Measurements from ENCODE around the gene NRROS.
"Not testable (repeated sequence)": the region's sequence is repeated elsewhere in the genome, so short reads cannot be mapped to it uniquely, and the experiment has no call there.

The NRROS gene

DNA sequence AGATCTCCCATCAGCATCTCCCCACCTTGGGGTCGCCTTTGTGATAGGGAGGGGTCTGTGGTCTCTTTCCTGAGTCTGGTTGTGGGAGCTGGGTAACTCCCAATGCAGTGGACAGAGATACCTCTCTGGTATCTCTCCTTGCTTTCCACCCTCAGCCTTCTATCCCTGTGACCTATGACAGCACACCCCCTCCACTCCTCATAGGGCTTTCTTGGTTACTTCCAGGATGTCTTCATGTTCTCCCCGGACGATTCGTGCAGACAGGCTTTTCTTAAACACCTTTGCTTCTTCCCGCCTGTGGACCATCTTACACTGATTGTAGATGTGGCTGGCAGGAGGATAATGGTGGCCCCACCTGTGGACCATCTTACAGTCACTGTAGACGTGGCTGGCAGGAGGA lies 14.2 kb upstream of the NRROS start:
- DNase-seq = no peak

GRCh38 chr3:196627918-196628231 lies 11.6 kb upstream of the NRROS start:
- no peak for DNase-seq

- DNase-seq = no peak
Measured at GRCh38 chr3:196629228-196629627, 10.3 kb upstream of the NRROS start.

GRCh38 chr3:196631682-196632045 lies 7.8 kb upstream of the NRROS start:
- no peak for DNase-seq

GRCh38 chr3:196632046-196632751 lies 7.3 kb upstream of the NRROS start:
- peak; percentile 69 to 73 for DNase-seq

DNA sequence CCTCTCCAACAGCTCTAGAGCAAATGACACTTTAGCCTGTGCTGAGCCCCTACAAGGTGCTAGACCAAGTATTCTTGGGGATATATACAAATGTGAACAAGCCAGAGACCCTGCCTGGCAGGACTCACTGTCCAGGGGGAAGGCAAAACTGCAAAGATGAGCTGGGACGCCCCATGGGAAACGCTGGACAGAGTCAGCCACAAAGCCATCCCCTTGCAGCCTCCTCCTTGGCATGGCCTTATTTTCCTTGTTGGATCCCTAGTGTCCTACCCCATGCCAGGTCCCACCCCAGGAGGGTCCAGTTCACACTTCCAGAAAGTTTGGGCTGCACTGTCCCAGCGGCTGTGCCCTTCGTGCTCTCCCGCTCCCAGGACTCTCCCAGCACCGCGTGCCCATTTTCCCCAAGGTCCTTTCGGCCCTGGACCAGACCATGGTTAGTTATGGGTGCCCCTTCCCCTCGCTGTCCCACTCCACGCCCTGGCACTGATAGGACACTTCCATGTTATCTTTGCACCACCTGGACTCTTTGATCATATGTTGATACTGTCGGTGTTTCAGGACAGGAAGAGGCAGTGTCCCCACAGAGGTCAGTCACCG lies 5.8 kb upstream of the NRROS start:
- no peak for DNase-seq

DNA sequence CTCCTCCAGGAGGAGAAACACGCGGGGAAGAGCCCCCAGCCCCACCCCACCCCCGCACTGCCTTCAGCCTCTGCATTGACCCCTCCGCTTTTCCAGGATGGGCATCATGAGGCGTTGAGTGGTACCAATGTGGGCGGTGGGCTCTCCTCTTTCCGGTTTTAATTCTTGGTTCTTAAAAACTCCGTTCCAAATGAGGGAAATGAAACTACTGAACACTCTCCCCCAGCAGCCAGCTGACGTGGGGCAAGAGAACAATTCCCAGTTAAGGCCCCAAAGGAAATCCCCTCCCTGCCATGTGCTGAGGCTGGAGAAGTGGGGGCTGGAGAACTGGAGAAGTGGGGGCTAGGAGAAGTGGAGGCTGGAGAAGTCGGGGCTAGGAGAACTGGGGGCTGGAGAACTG lies 5.3 kb upstream of the NRROS start:
- DNase-seq = no peak

GRCh38 chr3:196634829-196635228 lies 4.7 kb upstream of the NRROS start:
- no peak for DNase-seq

GRCh38 chr3:196636369-196637349 lies 2.8 kb upstream of the NRROS start:
- DNase-seq = no peak

GRCh38 chr3:196637941-196638340 lies 1.6 kb upstream of the NRROS start:
- DNase-seq = not testable (repeated sequence)

GRCh38 chr3:196638861-196639482 lies 522 bp upstream of the NRROS start:
- DNase-seq = no peak

GRCh38 chr3:196640297-196641018 lies 964 bp downstream of the NRROS start:
- no peak for DNase-seq

GRCh38 chr3:196641333-196642054 lies 2.0 kb downstream of the NRROS start:
- peak; percentile 42 to 51 for DNase-seq

GRCh38 chr3:196642434-196642833 lies 2.9 kb downstream of the NRROS start:
- DNase-seq = no peak

DNA sequence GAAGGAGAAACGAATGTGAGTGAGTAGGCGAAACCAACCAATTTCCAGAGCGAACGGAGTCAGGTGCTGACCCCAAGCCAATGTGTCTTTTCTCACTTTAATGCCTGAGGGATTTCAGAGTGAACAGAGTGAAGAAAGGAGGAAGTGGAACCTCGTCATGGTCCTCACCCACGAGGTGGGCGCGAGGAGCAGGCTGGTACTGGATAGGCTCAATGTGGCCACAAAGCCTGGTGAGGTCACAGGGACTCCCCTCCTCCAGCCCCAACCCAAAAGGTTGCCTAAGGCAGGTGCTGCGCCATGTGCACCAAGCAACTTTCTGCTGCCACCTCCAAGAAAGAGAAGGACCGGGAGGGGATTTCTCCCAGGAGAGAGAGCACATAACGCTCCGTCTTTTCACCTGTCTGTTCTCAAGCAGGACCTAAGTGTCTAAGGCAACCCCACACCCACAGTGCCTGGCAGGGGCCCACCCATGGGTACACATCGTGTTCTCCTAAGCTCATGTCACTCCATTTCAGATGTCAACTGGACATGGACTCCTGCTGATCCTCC lies 3.8 kb downstream of the NRROS start:
- peak in 1 of 2 experiments; percentile 25 for DNase-seq

GRCh38 chr3:196643761-196644160 lies 4.3 kb downstream of the NRROS start:
- DNase-seq = no peak

GRCh38 chr3:196645096-196645495 lies 5.6 kb downstream of the NRROS start:
- DNase-seq = no peak

DNA sequence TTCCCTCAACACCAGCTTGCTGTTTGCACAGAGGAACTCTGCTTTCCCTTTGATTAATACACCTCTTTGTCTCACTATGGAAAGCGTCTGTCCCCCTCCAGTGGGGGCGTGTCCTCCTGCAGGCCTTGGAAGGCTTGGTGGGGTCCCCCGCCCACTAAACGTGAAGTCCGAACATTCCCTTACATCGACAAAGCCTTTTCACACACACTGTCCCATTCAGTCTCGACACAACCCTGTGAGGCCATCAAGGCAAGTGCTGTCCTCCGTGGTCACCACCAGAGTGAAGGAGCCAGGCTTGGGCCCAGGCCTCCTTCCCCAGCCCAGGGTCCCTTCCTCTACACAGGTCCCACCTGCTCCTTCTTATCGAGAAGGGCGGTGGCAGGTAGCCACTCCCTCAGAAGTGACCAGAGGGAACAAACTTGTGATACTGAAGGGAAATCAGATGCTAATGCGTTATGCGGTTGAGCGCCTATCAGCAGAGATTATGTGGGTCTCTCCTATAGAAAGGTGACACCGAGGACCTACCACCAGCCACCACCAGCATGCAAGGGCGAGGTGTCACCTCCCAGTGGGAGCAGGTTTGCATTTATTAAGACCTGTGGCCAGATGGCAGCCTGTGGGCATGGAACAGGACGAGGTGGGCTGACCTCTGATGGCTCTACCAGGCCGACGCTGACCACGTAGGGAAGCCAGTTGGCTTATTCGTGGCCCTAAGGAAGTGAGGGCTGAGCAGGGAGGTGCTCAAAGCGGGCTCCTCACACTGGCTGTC lies 6.6 kb downstream of the NRROS start:
- DNase-seq = no peak

DNA sequence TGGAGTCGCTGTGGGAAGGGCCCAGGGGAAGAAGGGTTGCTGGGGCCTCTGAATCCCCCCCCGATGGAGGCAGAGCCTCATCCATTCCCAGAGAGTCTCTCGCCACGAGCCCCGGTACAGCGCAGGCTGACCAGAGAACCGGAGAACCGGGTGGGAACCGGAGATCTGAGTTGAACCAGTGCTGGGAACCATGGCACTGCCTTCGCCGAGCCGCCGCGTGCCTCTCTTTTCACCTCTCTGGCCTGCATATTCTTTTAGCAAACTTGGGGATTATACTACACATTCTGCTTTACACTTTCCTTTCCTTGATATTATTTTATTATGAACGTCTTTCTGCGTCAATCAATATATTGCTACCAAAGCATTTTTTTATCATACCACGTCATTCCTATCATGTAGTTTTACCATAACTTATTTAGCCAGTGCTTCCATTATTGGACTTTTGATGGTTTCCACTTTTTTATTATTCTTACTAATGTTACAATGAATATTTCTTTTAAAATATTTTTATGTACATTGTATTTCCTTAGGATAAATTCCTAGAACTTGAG lies 7.2 kb downstream of the NRROS start:
- DNase-seq = no peak

DNA sequence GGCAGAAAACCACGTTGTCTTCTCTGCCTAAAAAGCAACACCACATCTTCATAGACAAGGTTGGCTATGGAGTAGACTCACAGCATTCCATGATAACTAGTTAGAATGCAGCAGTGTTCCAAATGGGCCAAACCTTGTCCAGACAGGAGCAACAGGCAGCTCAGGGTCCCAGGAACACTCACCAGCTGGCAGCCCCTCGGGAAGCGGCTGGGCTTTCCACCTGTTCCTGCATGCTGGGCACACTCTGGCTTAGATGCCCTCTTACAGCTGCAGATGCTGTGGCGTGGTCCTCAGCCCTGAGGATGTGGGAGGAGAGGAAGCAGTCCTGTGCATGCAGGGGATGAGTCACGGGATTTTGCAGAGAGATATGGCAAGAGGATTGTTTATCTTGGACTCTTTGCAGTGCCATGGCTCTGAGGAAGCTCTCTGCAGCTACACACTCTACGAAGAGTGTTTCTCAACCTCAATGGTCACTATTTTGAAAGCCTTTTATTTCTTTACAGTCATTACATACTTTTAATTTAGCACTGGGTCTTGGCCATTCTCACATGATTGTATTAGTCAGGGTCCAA lies 11.3 kb downstream of the NRROS start:
- DNase-seq = no peak

All from activated CD4-positive, alpha-beta T cell treated with anti-CD3 and anti-CD28 coated beads, Interleukin-2, amount 50 U/mL, for 4 hours (primary cell).